ENCODE measurements around the gene IGSF9B.
A peak's percentile ranks its signal among the peaks of the same experiment; 100 is the strongest.

IGSF9B gene

DNA sequence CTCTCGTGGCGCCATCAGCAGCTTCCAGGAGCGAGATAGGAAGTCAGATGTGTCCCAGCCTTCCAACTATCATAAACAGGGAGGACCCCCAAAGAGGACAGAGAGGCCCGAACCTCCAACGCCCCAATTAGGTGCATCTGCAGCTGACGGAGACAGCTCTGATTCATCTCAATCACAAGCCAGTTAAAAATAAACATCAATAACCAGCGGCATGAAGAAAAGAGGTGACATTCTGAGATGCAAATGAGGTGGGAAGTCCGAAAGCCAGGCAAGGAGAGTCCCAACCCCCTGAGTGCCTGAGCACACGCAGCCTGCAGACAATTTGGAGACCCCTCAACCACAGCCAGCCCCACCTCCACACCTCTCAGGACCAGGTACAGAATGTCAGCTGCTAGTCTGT, 28.1 kb upstream of the IGSF9B start:
- no peaks in the 10 kb centered on the region for H3K9me3 ChIP-seq (ENCODE audit: control insufficient read depth, low read length)
- H3K4me1 ChIP-seq = no peaks in the 10 kb centered on the region
- no peak overlapping the region for H3K4me3 ChIP-seq (ENCODE audit: low read depth, low read length)
- H3K9ac ChIP-seq = no peak overlapping the region
- H3K27me3 ChIP-seq (ENCODE audit: control insufficient read depth, insufficient read depth, low read length) = no peaks in the 10 kb centered on the region
- no peak overlapping the region for H3K27ac ChIP-seq
- no peak overlapping the region for H3K4me2 ChIP-seq (ENCODE audit: low read length)
- H2AFZ ChIP-seq = no peak overlapping the region
- TF ChIP-seq, protein P1, sequence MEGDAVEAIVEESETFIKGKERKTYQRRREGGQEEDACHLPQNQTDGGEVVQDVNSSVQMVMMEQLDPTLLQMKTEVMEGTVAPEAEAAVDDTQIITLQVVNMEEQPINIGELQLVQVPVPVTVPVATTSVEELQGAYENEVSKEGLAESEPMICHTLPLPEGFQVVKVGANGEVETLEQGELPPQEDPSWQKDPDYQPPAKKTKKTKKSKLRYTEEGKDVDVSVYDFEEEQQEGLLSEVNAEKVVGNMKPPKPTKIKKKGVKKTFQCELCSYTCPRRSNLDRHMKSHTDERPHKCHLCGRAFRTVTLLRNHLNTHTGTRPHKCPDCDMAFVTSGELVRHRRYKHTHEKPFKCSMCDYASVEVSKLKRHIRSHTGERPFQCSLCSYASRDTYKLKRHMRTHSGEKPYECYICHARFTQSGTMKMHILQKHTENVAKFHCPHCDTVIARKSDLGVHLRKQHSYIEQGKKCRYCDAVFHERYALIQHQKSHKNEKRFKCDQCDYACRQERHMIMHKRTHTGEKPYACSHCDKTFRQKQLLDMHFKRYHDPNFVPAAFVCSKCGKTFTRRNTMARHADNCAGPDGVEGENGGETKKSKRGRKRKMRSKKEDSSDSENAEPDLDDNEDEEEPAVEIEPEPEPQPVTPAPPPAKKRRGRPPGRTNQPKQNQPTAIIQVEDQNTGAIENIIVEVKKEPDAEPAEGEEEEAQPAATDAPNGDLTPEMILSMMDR (IDR thresholded peaks at IDR 0.05) = no peak
- H3K36me3 ChIP-seq (ENCODE audit: control insufficient read depth, insufficient read depth, low read length) = no peaks in the 10 kb centered on the region
- no peaks in the 10 kb centered on the region for H3K79me2 ChIP-seq

DNA sequence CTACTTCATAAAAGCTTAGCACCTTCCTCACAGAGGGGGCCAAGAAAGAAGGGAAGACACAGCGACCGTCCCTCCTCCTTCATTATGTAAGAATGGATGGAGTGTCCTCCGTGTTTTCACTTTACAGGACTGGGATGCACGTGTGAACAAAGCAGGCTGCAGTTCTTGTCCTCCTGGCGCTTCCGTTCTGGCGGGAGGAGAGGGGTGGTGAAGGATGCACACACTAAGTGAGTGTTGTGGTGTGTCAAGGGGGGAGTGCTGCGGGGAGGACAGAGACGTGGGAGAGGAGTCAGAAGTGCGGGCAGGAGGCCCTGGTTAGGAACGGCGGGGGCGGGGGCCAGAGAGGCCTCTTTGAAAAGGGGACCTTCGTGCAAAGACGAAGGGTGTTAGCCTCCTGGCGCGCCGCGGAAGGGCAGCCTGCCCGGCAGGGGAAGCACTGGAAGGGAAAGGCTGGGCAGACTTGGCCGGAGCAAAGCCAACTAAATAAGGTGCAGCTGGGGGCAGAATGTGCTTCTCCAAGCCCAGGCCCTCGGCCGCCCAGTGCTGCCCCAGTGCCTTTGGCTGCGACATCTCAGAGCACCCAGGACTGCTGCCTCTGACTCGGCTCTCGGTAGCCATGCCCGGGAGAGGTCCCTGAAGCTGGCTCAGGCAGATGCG, 27.0 kb upstream of the IGSF9B start:
- Histone ChIP-seq H3K4me1 (no peaks in the 10 kb centered on the region), H3K79me2 (no peaks in the 10 kb centered on the region), H3K27ac (no peak overlapping the region), H2AFZ (no peak overlapping the region), H3K4me3 (ENCODE audit: low read depth, low read length) (no peak overlapping the region), H3K27me3 (ENCODE audit: control insufficient read depth, insufficient read depth, low read length) (no peaks in the 10 kb centered on the region), H3K36me3 (ENCODE audit: control insufficient read depth, insufficient read depth, low read length) (no peaks in the 10 kb centered on the region), H3K4me2 (ENCODE audit: low read length) (no peak overlapping the region), H3K9me3 (ENCODE audit: control insufficient read depth, low read length) (no peaks in the 10 kb centered on the region), H3K9ac (no peak overlapping the region)
- TF ChIP-seq, protein P1 (IDR thresholded peaks at IDR 0.05) = no peak

DNA sequence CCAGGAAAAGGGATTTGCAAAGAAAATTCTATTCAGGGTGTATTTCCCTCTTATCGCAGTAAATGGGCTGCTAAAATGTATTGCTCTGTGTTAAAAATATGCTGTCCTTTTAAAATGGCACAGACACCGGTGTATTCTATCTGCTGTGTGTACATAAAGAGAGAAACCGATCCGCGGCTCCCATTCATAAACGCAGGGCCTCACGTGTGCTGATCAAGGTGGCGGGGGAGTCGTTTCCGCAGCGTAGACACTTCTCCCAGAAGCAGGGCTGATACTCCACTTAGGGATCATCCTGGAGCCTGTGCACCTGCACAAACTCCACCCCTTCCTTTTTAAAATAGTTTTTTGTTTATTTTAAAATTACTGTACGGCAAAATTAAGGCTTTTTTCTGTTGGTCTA, 26.1 kb upstream of the IGSF9B start:
- Histone ChIP-seq H3K36me3 (ENCODE audit: control insufficient read depth, insufficient read depth, low read length) (no peaks in the 10 kb centered on the region), H3K4me2 (ENCODE audit: low read length) (no peak overlapping the region), H3K27me3 (ENCODE audit: control insufficient read depth, insufficient read depth, low read length) (no peaks in the 10 kb centered on the region), H3K79me2 (no peaks in the 10 kb centered on the region), H3K27ac (no peak overlapping the region), H2AFZ (no peak overlapping the region), H3K4me3 (ENCODE audit: low read depth, low read length) (no peak overlapping the region), H3K9me3 (ENCODE audit: control insufficient read depth, low read length) (no peaks in the 10 kb centered on the region), H3K9ac (no peak overlapping the region), H3K4me1 (no peaks in the 10 kb centered on the region)
- TF ChIP-seq, protein P1 (IDR thresholded peaks at IDR 0.05) = no peak

DNA sequence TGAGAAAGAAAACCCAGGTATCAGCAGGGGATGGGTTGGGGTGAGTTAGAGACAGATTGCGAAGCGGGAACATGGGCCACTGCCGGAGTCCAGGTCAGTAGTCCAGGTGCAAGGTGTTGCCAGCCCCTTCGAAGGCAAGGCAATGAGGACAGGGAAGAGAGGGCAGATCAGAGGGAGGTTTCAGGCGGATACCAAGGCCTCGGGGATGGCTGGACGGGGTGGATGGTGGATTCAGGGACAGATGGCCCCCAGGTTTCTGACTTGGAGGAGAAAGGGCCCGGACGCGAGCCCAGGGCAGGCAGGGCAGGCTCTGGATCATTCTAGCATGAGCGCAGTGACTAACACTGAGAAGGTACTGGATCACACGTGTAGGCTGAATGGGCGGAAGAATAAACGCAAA, 25.4 kb upstream of the IGSF9B start:
- Histone ChIP-seq H3K79me2 (no peaks in the 10 kb centered on the region), H3K4me1 (no peaks in the 10 kb centered on the region), H3K4me3 (ENCODE audit: low read depth, low read length) (no peak overlapping the region), H2AFZ (no peak overlapping the region), H3K9me3 (ENCODE audit: control insufficient read depth, low read length) (no peaks in the 10 kb centered on the region), H3K4me2 (ENCODE audit: low read length) (no peak overlapping the region), H3K9ac (no peak overlapping the region), H3K36me3 (ENCODE audit: control insufficient read depth, insufficient read depth, low read length) (no peaks in the 10 kb centered on the region), H3K27me3 (ENCODE audit: control insufficient read depth, insufficient read depth, low read length) (no peaks in the 10 kb centered on the region), H3K27ac (no peak overlapping the region)
- TF ChIP-seq, protein P1 (IDR thresholded peaks at IDR 0.05) = no peak

DNA sequence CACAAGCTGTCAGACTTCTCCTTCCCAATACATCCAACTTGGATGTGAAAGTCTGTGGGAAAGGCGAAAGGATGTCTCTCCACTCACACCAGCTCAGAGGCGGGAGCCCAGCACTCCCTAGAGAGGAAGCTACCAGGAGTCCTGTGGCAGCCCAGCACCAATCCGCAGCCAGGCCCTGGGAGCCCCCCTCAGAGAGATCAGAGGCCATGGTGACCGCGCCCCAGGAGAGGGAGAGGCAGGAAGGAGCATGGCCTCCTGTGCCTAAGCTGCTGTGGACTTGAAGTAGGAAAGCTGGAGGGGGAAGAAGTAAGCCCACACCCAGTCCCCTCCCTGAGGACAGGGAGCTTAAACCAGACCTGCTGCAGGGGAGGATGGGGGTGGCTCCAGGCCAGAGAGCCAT, 24.4 kb upstream of the IGSF9B start:
- no peaks in the 10 kb centered on the region for H3K4me1 ChIP-seq
- H3K36me3 ChIP-seq (ENCODE audit: control insufficient read depth, insufficient read depth, low read length) = no peaks in the 10 kb centered on the region
- no peaks in the 10 kb centered on the region for H3K79me2 ChIP-seq
- no peak overlapping the region for H3K4me2 ChIP-seq (ENCODE audit: low read length)
- H3K27me3 ChIP-seq (ENCODE audit: control insufficient read depth, insufficient read depth, low read length) = no peaks in the 10 kb centered on the region
- H3K4me3 ChIP-seq (ENCODE audit: low read depth, low read length) = no peak overlapping the region
- peak overlapping the region; percentile 62 for H3K27ac ChIP-seq
- TF ChIP-seq, protein P1 (IDR thresholded peaks at IDR 0.05) = no peak
- H3K9ac ChIP-seq = no peak overlapping the region
- no peak overlapping the region for H2AFZ ChIP-seq
- no peaks in the 10 kb centered on the region for H3K9me3 ChIP-seq (ENCODE audit: control insufficient read depth, low read length)
